SW 1271 (cell line): ENCODE data around the gene WDR72.
"Not testable (repeated sequence)": the region's sequence is repeated elsewhere in the genome, so short reads cannot be mapped to it uniquely, and the experiment has no call there.

Experiments
- DNase-seq, 2 experiments: peaks; one replicate each; lab custom pipeline; 2025; lab: John Stamatoyannopoulos, UW

Gene WDR72

GRCh38 chr15:53589520-53590057 is 169.9 kb downstream of the WDR72 start:
- DNase-seq: no peak

- no peak for DNase-seq
Observed at GRCh38 chr15:53588773-53589172, 170.7 kb downstream of the WDR72 start.

- DNase-seq: no peak
Observed at GRCh38 chr15:53586799-53587198, 172.7 kb downstream of the WDR72 start.

GRCh38 chr15:53581513-53581912 is 177.9 kb downstream of the WDR72 start:
- no peak for DNase-seq

- no peak for DNase-seq
Observed at GRCh38 chr15:53580366-53580765, 179.1 kb downstream of the WDR72 start.

- no peak for DNase-seq
Observed at GRCh38 chr15:53576841-53577240, 182.6 kb downstream of the WDR72 start.

DNA sequence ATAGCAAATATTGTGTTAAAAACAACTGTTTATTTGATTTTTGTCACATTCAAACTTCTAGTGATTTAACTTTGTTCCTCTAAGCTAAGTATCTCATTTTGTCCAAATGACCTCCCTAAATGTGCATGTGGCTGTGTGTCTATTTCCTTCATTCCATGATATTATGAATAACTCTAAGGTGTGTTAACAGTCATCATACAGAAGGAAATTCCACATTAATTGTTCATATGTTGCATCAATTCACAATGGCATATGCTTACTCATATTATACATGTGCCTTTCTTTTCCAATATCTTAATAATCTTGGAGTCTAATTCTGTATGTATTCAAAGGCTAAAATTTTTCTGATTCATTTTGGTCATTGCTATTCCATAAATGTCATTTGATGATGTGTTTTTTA is 186.4 kb downstream of the WDR72 start:
- DNase-seq: no peak

DNA sequence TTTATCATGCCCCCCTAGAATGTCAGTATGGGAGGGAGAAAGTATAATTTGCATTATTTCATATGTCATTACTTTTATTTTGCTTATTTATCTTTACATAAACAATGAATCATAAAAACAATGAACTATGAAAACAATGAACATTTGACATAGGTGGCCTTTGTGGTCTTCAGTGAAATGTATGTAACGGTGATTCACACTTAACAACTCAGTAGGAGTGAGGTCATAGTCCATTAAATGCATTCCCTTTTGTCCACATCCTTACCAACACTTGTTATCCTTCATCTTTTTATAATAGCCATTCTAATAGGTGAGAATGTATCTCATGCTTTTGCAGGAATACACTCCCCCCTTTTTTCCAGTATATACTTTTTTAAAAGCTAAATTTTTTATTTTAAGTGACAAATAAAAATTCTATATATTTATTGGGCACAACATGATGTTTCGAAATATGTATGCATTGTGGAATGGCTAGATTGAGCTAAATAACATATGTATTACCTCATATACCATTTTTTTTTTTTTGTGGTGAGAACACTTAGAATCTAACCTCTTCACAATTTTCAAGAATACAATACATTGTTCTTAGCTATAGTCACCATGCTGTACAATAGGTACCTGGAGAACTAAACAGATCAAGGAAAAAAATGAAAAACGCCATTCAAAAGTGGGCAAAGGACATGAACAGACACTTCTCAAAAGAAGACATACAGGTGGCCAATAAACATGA is 189.5 kb downstream of the WDR72 start:
- no peak for DNase-seq

DNA sequence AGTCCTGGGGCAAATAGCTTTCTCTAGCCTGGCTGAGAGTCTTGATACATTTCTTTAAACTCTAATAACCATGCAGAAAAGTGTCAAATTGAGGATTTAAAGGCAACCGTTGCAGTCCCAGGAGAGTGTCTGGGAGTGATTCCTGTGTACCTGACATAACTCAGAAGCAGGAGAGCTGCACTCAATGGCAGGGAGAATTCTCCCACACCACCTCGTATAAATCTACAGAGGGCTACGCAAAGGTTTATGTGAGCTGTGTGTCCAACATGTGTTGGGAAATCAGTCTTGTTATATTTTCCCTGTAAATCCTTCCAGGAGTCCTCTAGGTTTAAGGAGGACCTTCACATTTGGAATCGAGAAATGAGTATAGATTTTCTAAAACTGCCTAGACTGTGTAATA is 192.6 kb downstream of the WDR72 start:
- no peak for DNase-seq

DNA sequence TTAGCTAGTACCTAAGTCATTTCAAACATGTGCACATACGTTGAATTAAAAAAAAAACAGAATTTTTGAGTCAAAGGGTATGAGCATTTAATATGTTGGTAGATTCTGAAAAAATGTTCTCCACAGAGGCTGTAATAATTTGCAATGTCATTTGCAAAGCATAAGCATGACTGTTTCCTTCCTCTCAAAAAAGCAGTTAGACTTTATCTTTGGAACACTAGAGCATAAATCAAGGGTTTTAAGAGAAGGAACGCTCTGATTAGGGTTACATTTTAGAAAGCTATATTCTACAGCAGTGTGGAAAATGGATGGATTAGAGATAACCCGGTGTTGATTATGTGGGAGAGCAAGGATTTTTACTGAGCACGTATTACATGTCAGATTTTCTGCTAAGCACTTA is 193.7 kb downstream of the WDR72 start:
- DNase-seq: no peak

GRCh38 chr15:53564647-53565046 is 194.8 kb downstream of the WDR72 start:
- DNase-seq: no peak

DNA sequence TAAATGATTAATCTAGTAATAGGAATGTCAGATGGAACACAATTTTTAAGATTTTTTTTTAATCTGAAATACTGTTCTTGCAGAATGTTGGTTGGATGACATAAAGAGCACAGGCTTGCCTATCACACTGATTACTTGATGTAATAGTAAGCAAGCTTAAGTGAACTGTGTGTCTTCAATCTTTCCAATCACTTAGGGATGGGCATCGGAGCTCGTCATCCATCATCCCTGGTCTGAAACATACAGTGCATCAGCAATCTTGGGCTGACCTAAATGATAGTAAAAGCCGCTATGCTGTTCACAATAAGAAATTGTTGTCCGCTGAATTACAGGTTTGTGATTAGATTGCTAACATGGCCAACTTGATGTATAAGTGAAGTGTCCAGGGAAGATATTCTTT is 195.8 kb downstream of the WDR72 start:
- DNase-seq: no peak

- no peak for DNase-seq
Observed at GRCh38 chr15:53559364-53560277, 199.8 kb downstream of the WDR72 start.

DNA sequence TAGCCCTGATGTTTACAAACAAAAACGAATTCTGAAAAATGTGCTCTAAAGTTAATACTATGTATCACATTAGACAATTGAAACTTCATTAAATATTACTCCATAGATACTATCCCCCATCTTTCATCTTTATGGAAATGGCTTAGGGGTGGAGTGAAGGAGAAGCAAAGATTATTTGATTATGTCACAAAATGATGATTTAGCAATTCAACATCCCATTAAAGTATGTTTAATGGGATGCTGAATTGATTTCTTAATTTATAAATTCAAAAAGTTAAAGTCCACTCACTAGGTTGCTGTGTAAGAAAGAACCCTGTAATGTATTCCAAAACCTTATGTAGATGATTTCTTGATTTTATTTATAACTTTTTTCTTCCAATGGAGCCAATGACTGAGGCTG is 201.1 kb downstream of the WDR72 start:
- no peak for DNase-seq

DNA sequence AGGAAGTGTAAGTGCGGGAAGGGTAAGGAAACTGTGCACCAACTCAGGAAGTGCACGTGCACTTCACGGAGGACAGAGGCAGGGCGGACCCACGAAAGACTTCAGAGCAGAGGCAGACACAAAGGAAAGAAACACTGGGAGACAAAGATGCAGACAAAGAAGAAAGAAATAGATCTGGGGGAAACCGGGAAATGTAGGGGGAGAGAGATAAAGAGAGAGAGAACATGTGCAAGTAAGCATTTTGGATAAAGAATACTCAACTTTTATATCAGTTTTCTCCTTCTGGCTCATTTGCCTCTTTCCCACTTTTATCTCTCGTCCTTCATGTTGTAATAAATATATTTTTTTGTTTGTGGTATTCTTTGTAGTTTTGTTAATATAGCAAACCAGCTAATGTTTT is 204.2 kb downstream of the WDR72 start:
- DNase-seq: no peak

DNA sequence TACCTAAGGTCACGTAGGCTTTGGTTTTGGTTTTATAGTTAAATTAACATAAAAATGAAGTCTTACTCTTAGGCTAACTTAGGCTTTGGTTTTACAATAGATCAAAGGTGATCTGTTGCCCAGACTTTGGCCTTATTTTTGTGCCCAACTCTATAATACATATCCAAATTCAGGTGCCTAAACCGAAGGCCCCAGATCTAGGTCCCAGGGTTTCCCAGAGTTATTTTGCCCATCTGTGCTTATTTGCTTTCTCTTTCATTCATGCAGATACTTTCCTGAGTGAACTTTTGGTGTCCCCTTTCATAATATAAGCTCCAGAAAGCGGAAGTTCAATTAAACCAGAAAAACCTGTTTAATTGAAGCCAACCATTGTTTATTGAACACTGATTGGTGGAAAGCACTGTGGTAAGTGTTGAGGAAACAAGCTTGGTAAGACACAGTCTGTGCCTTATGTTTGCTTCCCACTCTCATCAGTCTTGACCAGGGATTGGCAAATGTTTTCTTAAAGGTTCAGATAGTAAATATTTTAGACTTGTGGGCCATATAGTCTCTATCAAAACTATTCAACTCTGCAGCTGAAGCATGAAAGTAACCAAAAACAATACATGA is 209.7 kb downstream of the WDR72 start:
- DNase-seq: no peak

DNA sequence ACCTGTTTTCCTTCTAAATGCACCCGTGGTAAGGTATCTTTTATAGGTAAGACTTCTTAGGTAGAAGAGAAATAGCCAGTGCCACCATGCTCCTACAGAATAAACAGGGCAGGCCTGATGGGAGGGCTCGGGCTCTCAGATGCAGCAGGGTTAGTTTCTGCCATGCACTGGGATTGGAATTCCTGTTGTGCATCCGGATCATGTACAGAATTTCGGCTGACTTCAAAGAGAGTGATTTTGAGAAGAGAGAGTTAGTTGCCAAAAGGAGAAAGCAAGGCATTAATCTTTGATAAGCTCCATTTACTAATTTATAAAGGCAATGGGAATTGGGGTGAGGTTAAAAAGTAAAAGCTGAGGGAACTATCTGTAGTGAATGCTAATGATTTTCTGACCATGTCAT is 211.2 kb downstream of the WDR72 start:
- no peak for DNase-seq

- not testable (repeated sequence) for DNase-seq
Observed at GRCh38 chr15:53540626-53541300, 218.7 kb downstream of the WDR72 start.

DNA sequence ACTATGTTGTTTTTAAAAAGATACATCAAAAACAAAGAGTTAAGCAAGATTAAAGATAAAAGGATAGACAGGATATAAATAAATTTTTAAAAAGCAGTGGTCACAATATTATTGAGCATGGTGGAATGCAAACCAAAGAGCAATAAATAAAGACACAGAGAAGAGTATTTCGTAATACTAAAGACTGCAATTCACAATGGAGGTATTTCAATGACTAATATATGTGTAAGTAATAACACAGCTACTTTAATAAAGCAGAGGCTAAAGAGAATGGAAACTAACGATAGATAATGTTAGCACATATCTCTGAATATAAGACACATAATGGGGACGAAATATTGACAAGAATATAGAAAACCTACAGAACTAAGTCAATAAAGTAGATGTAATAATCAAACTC is 219.6 kb downstream of the WDR72 start:
- DNase-seq: no peak

GRCh38 chr15:53536479-53537120 is 222.9 kb downstream of the WDR72 start:
- no peak for DNase-seq

DNA sequence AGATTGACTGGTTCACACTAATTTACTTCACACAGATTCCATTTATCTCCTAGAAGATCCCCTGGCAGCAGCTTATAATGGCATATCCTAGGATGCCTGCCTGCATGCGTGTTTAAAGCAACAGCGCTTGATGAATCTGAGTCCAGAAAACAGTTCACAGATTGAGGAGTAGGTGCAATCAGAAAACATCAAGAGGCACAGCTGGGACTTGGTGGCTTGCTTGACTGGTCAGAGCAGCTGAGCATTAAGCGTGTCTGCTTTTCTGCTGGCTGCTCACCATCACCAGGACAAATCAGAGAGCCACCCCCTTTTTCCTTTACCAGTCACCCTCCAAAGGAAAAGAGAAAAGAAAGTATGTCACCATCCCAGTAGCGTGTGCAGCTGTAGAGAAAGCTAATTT is 223.6 kb downstream of the WDR72 start:
- DNase-seq: no peak
